A673 (cell line): ENCODE data around the gene VPS13D.

Experiments
- CTCF ChIP-seq: fragments of 300-800, 200-600 bp; sonication (generic); conservative IDR thresholded peaks from 2 replicates; pipeline ENCODE4 v1.5.1; 2017; ENCODE audit warnings: low read depth, mild to moderate bottlenecking, antibody characterized with exemption, low read length, moderate library complexity, mixed read lengths
- EZH2 ChIP-seq: fragments of 200-600 bp; sonication (generic); IDR thresholded peaks from 2 replicates; pipeline ENCODE4 v1.6.1; 2017; ENCODE audit warnings: borderline replicate concordance, low read depth, mild to moderate bottlenecking, mixed read lengths, antibody characterized with exemption, low read length; ENCODE audit not compliant: poor library complexity, severe bottlenecking

- no peak for TF ChIP-seq CTCF
- TF ChIP-seq EZH2, result no peak
Observed at GRCh38 chr1:12345350-12346217, 115.8 kb downstream of the VPS13D start.
